ENCODE measurements around the gene TMEM134.

- TF ChIP-seq EZH2 (IDR thresholded peaks at IDR 0.05; ENCODE audit: borderline replicate concordance, low read depth, low read length), result no peak
- no peak for TF ChIP-seq ZNF143 (CRISPR knock-in tag; IDR thresholded peaks at IDR 0.05)
- TF ChIP-seq ZBTB7A (IDR thresholded peaks at IDR 0.05; ENCODE audit: borderline replicate concordance, control insufficient read depth, low read depth, low read length), result no peak
- no peak for TF ChIP-seq ZNF174 (CRISPR knock-in tag; IDR thresholded peaks at IDR 0.05)
- TF ChIP-seq KLF13 (tag; IDR thresholded peaks at IDR 0.05; ENCODE audit: borderline replicate concordance, low read depth), result no peak
- TF ChIP-seq NFRKB (IDR thresholded peaks at IDR 0.05; ENCODE audit: low read depth), result no peak
- no peak for TF ChIP-seq AFF1 (IDR thresholded peaks at IDR 0.05; ENCODE audit: low read depth in 1 of 2, partially characterized antibody in 2 of 2)
- no peak for TF ChIP-seq NFIC (IDR thresholded peaks at IDR 0.05)
- TF ChIP-seq CTCF (IDR thresholded peaks at IDR 0.05 in 2 of 3, conservative IDR thresholded peaks at IDR 0.05 in 1 of 3; ENCODE audit: insufficient read depth in 2 of 3, low read depth in 1 of 3, low read length in 3 of 3), result no peak
- TF ChIP-seq ELF4 (CRISPR knock-in tag; IDR thresholded peaks at IDR 0.05), result no peak
- TF ChIP-seq NFXL1 (CRISPR knock-in tag; IDR thresholded peaks at IDR 0.05), result no peak
- TF ChIP-seq MLX (CRISPR knock-in tag; conservative IDR thresholded peaks at IDR 0.05), result no peak
- TF ChIP-seq ZBTB40 (IDR thresholded peaks at IDR 0.05), result no peak
- TF ChIP-seq ZBTB40 (CRISPR knock-in tag; IDR thresholded peaks at IDR 0.05), result no peak
- TF ChIP-seq TAF1 (IDR thresholded peaks at IDR 0.05; ENCODE audit: control insufficient read depth, extremely low read depth, insufficient read depth, low read length, severe bottlenecking), result no peak
These were observed 27.2 kb downstream of the TMEM134 start for GRCh38 chr11:67441731-67442351.

Measured in K562 (cell line).